Cerebellar nuclear complex (tissue), 1 donor: ENCODE data around the gene DCHS1.

ENCODE experiments used
- DNase-seq, 2 experiments: peaks; one replicate each; lab custom pipeline; 2025; lab: John Stamatoyannopoulos, UW

The DCHS1 gene

GRCh38 chr11:6673523-6674218 is 18.1 kb upstream of the DCHS1 start:
- DNase-seq: no peak

GRCh38 chr11:6671991-6672390 is 16.4 kb upstream of the DCHS1 start:
- no peak for DNase-seq

- DNase-seq: no peak
Measured at GRCh38 chr11:6670202-6670830, 14.7 kb upstream of the DCHS1 start.

GRCh38 chr11:6667733-6668374 is 12.2 kb upstream of the DCHS1 start:
- no peak for DNase-seq

GRCh38 chr11:6666302-6667183 is 10.9 kb upstream of the DCHS1 start:
- DNase-seq: no peak

GRCh38 chr11:6664551-6664950 is 8.9 kb upstream of the DCHS1 start:
- no peak for DNase-seq

- DNase-seq: no peak
Measured at GRCh38 chr11:6663794-6664469, 8.3 kb upstream of the DCHS1 start.

GRCh38 chr11:6660712-6661111 is 5.1 kb upstream of the DCHS1 start:
- no peak for DNase-seq

- no peak for DNase-seq
Measured at GRCh38 chr11:6658647-6659046, 3.0 kb upstream of the DCHS1 start.

GRCh38 chr11:6657346-6657745 is 1.7 kb upstream of the DCHS1 start:
- no peak for DNase-seq

- DNase-seq: no peak
Measured at GRCh38 chr11:6656936-6657335, 1.3 kb upstream of the DCHS1 start.

- DNase-seq: no peak
Measured at GRCh38 chr11:6656584-6656915, 941 bp upstream of the DCHS1 start.

GRCh38 chr11:6655020-6655789 is 404 bp downstream of the DCHS1 start:
- DNase-seq: no peak

- no peak for DNase-seq
Measured at GRCh38 chr11:6654281-6655019, 1.2 kb downstream of the DCHS1 start.

- no peak for DNase-seq
Measured at GRCh38 chr11:6653656-6654055, 2.0 kb downstream of the DCHS1 start.

- DNase-seq: no peak
Measured at GRCh38 chr11:6653097-6653496, 2.5 kb downstream of the DCHS1 start.

GRCh38 chr11:6652182-6652581 is 3.4 kb downstream of the DCHS1 start:
- no peak for DNase-seq

GRCh38 chr11:6650980-6651379 is 4.6 kb downstream of the DCHS1 start:
- no peak for DNase-seq

- no peak for DNase-seq
Measured at GRCh38 chr11:6650104-6650503, 5.5 kb downstream of the DCHS1 start.

GRCh38 chr11:6648501-6648900 is 7.1 kb downstream of the DCHS1 start:
- no peak for DNase-seq
